Effector CD4-positive, alpha-beta T cell (primary cell): ENCODE results near the gene ABCB9.
A peak's percentile ranks its signal among the peaks of the same experiment; 100 is the strongest.

ENCODE experiments used
- DNase-seq: peaks from one replicate; pipeline ENCODE4 v3.0.0-alpha.2; 2020

The ABCB9 gene

GRCh38 chr12:122981587-122982476 is 15.6 kb upstream of the ABCB9 start:
- DNase-seq = no peak

DNA sequence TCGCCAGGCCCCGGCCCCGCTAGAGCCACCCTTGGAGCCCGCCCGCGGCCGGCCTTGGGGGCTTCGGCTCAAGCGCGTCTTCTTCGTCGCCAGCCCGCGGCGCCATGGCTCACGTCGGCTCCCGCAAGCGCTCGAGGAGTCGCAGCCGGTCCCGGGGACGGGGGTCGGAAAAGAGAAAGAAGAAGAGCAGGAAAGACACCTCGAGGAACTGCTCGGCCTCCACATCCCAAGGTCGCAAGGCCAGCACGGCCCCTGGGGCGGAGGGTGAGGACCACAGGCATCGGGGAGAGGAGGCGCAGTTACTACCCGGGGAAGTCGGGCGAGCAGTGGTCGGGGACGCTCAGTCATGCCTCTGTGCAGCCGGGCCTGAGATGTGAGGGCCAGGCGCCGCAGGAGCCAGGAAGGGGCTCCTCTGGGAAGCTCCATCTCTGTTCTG is 14.8 kb upstream of the ABCB9 start:
- DNase-seq = no peak

DNA sequence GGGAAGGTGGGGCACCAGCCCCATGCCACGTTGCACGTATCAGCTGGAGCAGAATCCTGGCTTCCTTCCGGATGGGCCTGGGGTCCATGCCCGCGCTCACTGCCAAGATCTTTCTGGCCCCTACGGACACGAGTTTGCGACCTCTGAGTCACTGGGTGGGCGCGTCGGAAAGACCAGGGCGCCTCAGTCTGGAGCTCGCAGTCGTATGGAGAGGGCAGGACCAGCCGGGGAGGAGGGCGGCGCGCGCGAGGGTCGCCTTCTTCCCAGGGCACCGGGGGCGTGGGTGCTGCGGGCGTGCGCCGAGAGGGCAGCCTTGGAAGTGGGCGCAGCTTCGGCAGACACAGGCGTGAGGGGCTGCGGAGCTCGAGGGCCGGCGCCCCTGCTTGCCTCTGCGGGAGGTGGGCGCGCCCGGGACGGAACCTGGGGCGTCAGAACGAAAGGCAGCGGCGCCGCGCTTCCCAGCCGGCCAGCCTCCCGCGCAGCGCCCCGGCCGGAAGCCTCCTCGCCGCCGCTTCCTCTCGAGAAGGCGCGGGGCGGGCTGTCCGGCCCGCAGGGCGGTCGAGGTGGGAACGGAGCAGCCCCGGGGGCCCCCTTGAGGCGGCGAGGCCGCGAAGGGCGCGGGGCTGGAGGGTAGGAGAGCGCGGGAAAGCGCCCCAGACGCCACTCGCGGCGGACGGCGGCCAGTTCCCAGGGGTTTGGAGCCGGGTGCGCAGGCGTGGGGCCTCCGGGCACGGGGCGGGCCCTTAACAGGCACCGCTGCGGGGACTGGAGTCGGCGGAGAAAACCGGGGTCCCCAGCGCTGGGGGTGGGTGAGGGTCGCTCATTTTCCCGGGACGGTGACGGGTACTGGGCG is 14.1 kb upstream of the ABCB9 start, which contains the start of gene ARL6IP4:
Gene ARL6IP4, plus strand, starts transcription at position 499 of the 853 bp plus-strand sequence. CDS start 459 bp downstream, outside the sequence.
- DNase-seq = peak; percentile 48

- no peak for DNase-seq
Observed at GRCh38 chr12:122979908-122980182, 13.6 kb upstream of the ABCB9 start.

- DNase-seq = no peak
Observed at GRCh38 chr12:122979001-122979907, 13.0 kb upstream of the ABCB9 start.

- DNase-seq = no peak
Observed at GRCh38 chr12:122978507-122978955, 12.3 kb upstream of the ABCB9 start.

- DNase-seq = no peak
Observed at GRCh38 chr12:122977655-122978392, 11.6 kb upstream of the ABCB9 start.

DNA sequence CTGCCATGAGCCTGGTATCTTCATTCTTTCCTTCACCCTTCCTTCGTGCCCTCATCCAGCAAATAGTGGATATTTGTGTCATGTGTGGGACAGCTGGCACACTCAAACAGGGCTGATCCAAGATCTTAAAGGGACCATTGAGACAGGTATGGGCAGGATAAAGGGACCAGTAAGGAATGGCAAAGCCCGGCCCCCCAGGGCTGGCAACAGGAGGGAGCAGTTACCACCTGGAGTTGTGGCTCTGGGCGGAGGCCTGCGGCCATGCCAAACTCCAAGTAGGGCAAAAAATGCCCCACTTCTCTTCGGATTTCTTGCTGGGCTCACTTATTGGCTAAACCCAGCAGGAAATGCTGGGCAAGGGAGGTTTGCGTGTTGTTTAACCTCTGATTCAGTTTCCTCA is 10.9 kb upstream of the ABCB9 start:
- DNase-seq = no peak

GRCh38 chr12:122976648-122976975 is 10.3 kb upstream of the ABCB9 start:
- no peak for DNase-seq

DNA sequence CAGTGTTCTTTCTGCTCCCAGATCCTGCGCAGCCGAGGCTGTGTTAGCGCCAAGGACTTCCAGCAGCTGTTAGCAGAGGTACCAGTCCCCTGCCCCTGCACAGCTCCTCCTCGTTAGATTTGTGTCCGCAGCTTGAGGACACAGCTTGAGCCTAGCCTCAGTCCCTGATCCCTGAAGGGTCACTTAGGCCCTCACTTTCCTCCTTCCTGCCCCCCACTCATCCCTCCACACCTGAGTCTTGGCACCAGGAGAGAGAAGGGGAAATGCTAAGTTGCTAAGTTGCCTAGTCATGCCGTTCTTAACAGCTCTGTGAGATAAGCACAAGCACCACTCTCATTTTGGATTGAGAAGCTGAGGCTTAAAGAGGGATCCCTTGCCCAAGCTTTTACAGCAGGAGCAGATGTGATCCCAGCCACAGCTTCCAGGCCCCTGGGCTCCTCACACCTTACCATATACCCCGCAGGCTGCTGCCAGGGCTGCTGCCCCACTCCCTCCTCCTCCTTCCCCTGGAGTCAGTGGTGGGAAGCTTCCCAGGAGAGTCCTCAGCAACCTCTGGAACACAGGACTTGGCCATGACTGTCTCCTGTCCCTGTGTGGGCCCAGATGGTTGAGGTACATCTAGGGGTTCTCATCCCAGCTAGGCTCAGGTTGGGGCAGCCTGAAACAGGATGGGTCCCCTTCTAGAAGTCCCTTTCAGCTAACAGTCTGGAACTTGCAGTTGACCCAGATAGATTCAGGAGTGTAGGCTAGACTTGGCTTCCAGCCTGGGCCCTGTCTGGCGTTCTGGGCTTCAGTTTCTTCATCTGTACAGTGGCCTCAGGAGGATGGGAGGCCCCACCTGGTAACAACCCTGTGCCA is 9.8 kb upstream of the ABCB9 start:
- no peak for DNase-seq

DNA sequence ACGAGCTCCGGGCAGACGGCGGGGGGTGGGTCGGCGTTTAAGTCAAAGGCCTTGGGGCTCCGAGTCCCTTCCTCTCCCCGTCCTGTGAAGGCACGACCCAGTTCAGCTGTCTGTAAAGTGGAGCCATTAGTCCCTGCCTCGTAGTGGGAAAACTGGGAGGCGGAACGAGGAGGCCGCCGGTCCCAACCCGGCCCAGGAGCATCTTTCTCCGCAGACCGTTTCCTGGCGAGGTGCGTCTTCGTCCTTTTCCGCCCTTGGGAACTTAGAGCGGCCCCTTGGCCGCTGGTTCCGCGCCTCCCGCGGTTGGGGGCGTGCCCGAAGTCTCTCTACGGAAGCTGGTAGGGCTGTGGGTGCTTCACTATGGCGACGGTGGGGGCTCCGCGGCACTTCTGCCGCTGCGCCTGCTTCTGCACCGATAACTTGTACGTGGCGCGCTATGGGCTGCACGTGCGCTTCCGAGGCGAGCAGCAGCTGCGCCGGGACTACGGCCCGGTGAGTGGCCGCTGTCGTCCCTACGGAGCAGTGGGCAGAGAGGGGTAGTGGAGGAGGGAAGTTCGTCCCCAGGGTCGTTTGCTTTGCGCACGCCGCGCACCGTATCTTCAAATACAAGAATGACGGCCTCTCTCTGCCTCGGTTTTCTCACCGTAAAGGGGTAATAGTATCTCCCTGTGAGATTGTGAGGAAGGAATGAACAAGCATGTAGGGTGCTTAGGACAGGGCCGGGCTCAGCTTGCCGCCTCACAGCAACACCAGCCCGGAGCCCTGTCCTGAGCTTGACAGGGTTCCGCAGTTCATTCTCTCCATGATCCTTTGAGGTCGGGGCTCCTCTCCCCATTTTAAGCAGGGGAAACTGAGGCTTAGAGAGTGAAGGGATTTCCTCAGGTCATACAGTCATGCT is 8.9 kb upstream of the ABCB9 start, which contains the start of gene OGFOD2:
Gene OGFOD2, plus strand, starts transcription at position 353 of the 898 bp plus-strand sequence. Its CDS starts 8 bp downstream, at position 361.
- peak; percentile 92 for DNase-seq

GRCh38 chr12:122974274-122974891 is 8.1 kb upstream of the ABCB9 start:
- peak; percentile 99 for DNase-seq

GRCh38 chr12:122969676-122970075 is 3.4 kb upstream of the ABCB9 start:
- no peak for DNase-seq

GRCh38 chr12:122968104-122968503 is 1.8 kb upstream of the ABCB9 start:
- no peak for DNase-seq

- DNase-seq = no peak
Observed at GRCh38 chr12:122966743-122967550, 684 bp upstream of the ABCB9 start.

GRCh38 chr12:122965321-122965751 is 927 bp downstream of the ABCB9 start:
- no peak for DNase-seq

DNA sequence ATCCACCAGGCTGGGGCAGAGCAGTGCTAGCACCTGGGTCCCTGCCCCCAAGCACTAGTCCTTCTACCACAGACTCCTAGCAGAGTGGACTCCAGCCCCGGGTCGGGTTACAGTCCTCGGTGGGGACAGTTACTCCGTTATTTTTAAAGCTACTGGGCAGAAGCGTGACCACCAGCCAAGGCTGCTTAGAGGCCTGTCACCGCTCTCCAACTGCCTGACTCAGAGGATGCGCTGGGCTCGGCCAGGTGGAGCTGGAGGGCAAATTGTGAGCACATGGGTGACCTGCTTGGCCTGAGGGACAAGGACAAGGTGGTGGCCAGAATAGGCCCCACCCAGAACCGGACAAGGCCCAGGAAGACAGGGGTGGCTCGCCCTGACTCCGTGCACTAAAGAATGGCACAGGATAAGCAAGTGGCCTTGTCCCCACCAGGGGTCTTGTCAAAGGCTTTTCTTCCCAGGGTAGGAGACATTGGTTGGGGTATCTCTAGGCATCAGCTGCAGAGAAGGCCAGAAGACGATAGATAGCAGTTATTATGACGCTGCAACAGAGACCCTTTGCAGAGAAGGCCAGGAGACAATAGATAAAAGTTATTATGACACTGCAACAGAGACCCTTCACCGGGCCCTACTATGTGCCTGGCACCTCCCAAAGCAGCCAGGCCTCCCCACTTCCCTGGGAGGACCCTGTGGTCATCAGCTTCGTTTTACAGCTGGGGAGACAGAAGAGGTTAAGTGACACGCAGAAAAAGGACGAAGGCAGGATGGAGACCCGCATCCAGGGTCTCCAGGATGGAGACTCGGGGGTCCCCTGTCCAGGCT is 1.6 kb downstream of the ABCB9 start:
- no peak for DNase-seq

DNA sequence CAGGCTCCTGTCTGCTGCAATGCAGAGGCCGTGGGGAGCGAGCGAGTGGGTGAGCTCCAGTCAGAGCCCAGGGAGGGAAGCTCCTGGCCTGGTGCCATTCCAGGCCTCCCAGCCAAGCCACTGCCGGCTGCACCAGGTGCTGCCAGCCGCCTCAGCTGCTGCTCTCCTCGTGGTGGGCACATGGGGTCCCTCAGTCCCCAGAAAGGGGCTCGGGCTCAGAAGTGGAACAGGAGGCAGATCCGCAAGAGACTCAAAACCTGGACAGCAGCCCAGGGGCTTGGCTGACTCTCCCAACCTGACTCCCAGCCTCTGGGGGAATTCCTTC is 2.4 kb downstream of the ABCB9 start:
- DNase-seq = no peak
